T-helper 1 cell treated with Interleukin-12 subunit alpha and Interleukin-12 subunit beta and Interleukin-4 antibody, amounts not matched to agents 30 μg/mL and 1 μg/mL, for 36 hours (primary cell): ENCODE data around the gene NUBP2.

Experiments
- H3K27ac Mint-ChIP-seq: one replicate; pipeline ENCODE4 v1.8.0; 2021; ENCODE audit warnings: mild to moderate bottlenecking, mixed read lengths
- H3K27me3 Mint-ChIP-seq: one replicate; pipeline ENCODE4 v1.8.0; 2021; ENCODE audit warnings: low read depth, mixed read lengths
- H3K36me3 Mint-ChIP-seq: one replicate; pipeline ENCODE4 v1.8.0; 2021; ENCODE audit warnings: low read depth, mixed read lengths
- H3K4me1 Mint-ChIP-seq: one replicate; pipeline ENCODE4 v1.8.0; 2021; ENCODE audit warnings: low read depth, mixed read lengths
- H3K4me3 Mint-ChIP-seq: one replicate; pipeline ENCODE4 v1.8.0; 2021; ENCODE audit warnings: mild to moderate bottlenecking, moderate library complexity, mixed read lengths
- H3K9me3 Mint-ChIP-seq: one replicate; pipeline ENCODE4 v1.8.0; 2021; ENCODE audit warnings: mixed read lengths

The NUBP2 gene

DNA sequence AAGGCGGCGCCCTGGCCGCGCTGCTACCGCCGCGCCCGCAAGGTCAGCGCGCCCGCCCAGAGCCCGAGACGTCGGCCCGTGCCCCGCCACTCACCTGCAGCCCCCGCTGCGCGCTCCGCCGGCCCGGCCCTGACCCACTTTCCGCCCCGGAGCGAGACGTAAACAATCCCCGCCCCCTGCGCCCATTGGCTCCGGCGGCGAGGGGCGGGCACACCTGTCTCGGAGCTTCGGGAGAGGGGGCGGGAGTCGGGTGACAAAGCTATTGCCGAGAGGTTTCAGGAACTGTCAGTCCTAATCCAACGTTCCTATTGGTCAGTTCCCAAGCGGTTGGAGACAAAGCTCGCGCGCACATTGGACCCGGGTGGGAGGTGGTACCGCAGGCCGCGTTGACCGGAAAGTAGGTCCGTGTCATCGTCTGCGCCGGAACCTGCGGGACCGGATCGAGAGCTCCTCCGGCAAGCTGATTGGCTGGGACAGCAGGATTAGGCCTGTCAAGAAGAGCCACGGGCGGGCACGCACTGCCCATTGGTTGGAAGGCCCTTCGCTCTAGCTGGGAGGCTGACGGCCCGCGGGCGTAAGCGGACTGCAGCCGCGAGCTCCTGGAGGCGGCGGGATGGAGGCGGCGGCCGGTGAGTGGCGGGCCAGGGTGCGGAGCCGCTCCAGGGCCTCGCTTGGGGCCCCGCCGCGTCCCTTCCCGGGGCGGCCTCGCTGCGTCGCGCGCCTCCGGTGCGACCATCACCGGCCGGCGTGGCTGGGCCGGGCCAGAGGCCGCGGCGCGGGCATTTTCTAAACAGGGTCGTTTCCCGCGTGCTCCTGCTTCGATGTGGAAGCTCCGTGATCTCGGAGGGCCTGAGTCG is at the start of gene NUBP2, which contains the start of gene SPSB3:
NUBP2 (plus strand) TSS at position 553 of the 857 bp plus-strand sequence; CDS start at position 614, 61 bp downstream.
SPSB3 (minus strand) TSS at position 164 of the 857 bp plus-strand sequence. CDS start 1,088 bp downstream, outside the sequence.
- H3K27ac Mint-ChIP-seq: peak within 1 kb of the TSS; percentile 83
- H3K27me3 Mint-ChIP-seq: no peaks in the 10 kb centered on the region
- peaks cover 3% of the 10 kb centered on the region for H3K4me1 Mint-ChIP-seq
- H3K4me3 Mint-ChIP-seq: peak within 1 kb of the TSS; percentile 86
- peaks cover 4% of the 10 kb centered on the region for H3K36me3 Mint-ChIP-seq
- no peaks in the 10 kb centered on the region for H3K9me3 Mint-ChIP-seq

GRCh38 chr16:1734123-1734522 is 48.6 kb upstream of the NUBP2 start:
- H3K36me3 Mint-ChIP-seq: peaks cover 12% of the 10 kb centered on the region
- no peaks in the 10 kb centered on the region for H3K9me3 Mint-ChIP-seq
- H3K4me3 Mint-ChIP-seq: no peak overlapping the region
- H3K27ac Mint-ChIP-seq: no peak overlapping the region
- H3K27me3 Mint-ChIP-seq: no peaks in the 10 kb centered on the region
- no peaks in the 10 kb centered on the region for H3K4me1 Mint-ChIP-seq

DNA sequence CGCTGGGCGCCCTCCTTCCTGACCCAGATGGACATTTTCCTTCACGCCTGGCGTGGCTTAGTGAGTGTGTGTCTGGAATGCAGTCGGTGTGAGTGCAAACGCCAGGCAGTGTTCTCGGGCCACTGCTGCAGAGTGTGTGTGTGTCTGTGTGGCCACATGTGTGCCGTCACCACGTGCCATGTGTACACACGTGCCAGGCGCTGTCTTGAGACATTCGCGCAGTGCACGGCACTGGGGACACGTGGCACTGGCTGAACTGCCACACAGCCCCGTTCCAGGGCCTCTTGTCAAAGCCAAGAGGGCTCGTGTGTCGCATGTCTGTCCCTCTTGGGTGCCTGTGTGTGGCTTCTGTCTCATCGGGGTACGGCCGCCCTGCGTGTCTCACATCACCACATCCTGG is 47.9 kb upstream of the NUBP2 start:
- no peaks in the 10 kb centered on the region for H3K4me1 Mint-ChIP-seq
- H3K9me3 Mint-ChIP-seq: no peaks in the 10 kb centered on the region
- H3K27ac Mint-ChIP-seq: no peak overlapping the region
- no peak overlapping the region for H3K4me3 Mint-ChIP-seq
- H3K27me3 Mint-ChIP-seq: no peaks in the 10 kb centered on the region
- H3K36me3 Mint-ChIP-seq: peaks cover 12% of the 10 kb centered on the region

GRCh38 chr16:1740234-1740633 is 42.5 kb upstream of the NUBP2 start:
- peaks cover 6% of the 10 kb centered on the region for H3K36me3 Mint-ChIP-seq
- no peaks in the 10 kb centered on the region for H3K27me3 Mint-ChIP-seq
- H3K4me1 Mint-ChIP-seq: peaks cover 2% of the 10 kb centered on the region
- no peaks in the 10 kb centered on the region for H3K9me3 Mint-ChIP-seq
- H3K4me3 Mint-ChIP-seq: no peak overlapping the region
- H3K27ac Mint-ChIP-seq: no peak overlapping the region

DNA sequence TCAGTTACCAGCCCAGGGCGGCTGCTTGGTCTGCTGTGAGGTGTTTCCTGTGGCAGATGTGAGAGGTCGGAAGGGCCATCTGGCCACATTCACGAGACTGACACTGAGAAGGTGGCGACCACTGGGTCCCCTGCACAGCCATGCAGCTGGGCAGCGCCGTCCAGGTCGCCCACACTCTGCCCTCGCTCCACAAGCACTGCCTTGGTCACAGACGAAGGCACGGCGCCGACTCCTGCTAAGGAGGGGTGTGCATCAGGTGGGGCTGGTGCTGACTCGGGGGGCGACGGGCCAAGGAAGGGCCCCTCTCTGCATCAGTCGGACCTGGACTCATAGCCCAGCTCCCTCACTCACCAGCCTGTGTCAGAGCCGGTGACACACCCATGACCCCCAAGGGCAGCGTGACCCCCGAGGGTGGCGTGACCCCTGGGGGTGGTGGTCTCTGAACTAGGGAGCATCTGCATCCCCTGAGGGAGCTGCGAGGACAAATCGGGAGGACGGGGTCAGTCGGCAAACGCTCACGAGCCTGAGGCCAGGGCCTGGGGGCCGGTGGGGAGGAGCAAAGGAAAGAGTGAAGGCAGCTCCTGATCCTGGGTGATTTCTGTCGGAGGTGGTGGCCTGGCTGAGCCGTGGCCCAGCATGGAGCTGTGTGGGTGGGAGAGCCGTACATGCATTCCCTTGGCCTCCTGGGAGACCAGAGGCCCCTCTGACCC is 41.8 kb upstream of the NUBP2 start:
- Mint-ChIP-seq H3K4me1 (peaks cover 2% of the 10 kb centered on the region), H3K36me3 (peaks cover 6% of the 10 kb centered on the region), H3K27me3 (no peaks in the 10 kb centered on the region), H3K27ac (no peak overlapping the region), H3K4me3 (no peak overlapping the region), H3K9me3 (no peaks in the 10 kb centered on the region)

GRCh38 chr16:1741553-1742165 is 41.1 kb upstream of the NUBP2 start:
- peaks cover 2% of the 10 kb centered on the region for H3K4me1 Mint-ChIP-seq
- no peaks in the 10 kb centered on the region for H3K9me3 Mint-ChIP-seq
- peaks cover 6% of the 10 kb centered on the region for H3K36me3 Mint-ChIP-seq
- no peak overlapping the region for H3K4me3 Mint-ChIP-seq
- H3K27me3 Mint-ChIP-seq: no peaks in the 10 kb centered on the region
- H3K27ac Mint-ChIP-seq: no peak overlapping the region

GRCh38 chr16:1743376-1744337 is 39.1 kb upstream of the NUBP2 start:
- no peaks in the 10 kb centered on the region for H3K9me3 Mint-ChIP-seq
- H3K27ac Mint-ChIP-seq: no peak overlapping the region
- peaks cover 2% of the 10 kb centered on the region for H3K4me1 Mint-ChIP-seq
- H3K36me3 Mint-ChIP-seq: peaks cover 6% of the 10 kb centered on the region
- H3K27me3 Mint-ChIP-seq: no peaks in the 10 kb centered on the region
- H3K4me3 Mint-ChIP-seq: no peak overlapping the region

- peak overlapping the region; percentile 45 for H3K27ac Mint-ChIP-seq
- peaks cover 2% of the 10 kb centered on the region for H3K4me1 Mint-ChIP-seq
- no peak overlapping the region for H3K4me3 Mint-ChIP-seq
- H3K36me3 Mint-ChIP-seq: peaks cover 6% of the 10 kb centered on the region
- H3K9me3 Mint-ChIP-seq: no peaks in the 10 kb centered on the region
- H3K27me3 Mint-ChIP-seq: no peaks in the 10 kb centered on the region
These were observed 38.4 kb upstream of the NUBP2 start for GRCh38 chr16:1744338-1744840.

DNA sequence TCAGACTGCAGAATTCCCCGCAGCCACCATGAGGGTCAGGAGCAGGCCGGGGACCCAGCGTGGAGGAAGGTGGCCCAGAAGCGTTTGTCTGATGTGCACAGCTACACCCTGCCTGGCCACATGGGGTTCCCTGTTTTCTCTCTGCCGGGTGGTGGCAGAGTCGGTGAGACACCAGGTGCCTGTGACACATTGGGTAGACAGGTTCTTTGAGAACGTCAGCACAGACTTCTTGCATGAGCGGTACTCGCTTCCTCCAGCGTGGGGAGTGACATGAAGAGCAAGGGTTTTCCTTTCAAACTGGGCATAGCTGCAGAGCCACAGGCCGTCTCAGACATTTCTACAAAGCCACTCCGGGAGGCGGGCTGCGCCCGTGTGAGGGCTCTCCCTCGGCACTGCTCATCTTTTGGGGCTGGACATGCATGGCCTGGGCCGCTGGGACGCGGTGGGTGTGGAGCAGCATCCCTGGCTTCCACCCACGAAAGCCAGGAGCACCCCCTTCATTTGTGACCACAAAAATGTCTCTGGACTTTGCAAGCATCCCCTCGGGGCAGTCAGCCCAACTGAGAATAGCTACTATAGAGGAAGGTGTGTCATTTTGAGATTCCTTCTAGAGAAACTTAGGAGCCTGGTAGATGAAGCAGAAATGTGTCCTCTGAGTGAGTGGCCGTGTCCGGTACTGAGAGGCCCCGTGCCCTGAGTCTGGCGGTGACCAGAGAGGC is 37.4 kb upstream of the NUBP2 start:
- H3K9me3 Mint-ChIP-seq: no peaks in the 10 kb centered on the region
- H3K36me3 Mint-ChIP-seq: peaks cover 6% of the 10 kb centered on the region
- peaks cover 2% of the 10 kb centered on the region for H3K4me1 Mint-ChIP-seq
- no peak overlapping the region for H3K4me3 Mint-ChIP-seq
- no peaks in the 10 kb centered on the region for H3K27me3 Mint-ChIP-seq
- H3K27ac Mint-ChIP-seq: no peak overlapping the region

GRCh38 chr16:1745900-1746692 is 36.7 kb upstream of the NUBP2 start:
- no peaks in the 10 kb centered on the region for H3K27me3 Mint-ChIP-seq
- no peak overlapping the region for H3K4me3 Mint-ChIP-seq
- no peak overlapping the region for H3K27ac Mint-ChIP-seq
- peaks cover 2% of the 10 kb centered on the region for H3K4me1 Mint-ChIP-seq
- H3K36me3 Mint-ChIP-seq: peaks cover 4% of the 10 kb centered on the region
- H3K9me3 Mint-ChIP-seq: no peaks in the 10 kb centered on the region

GRCh38 chr16:1746693-1747195 is 36.0 kb upstream of the NUBP2 start:
- Mint-ChIP-seq H3K4me1 (peaks cover 2% of the 10 kb centered on the region), H3K36me3 (peaks cover 4% of the 10 kb centered on the region), H3K27ac (no peak overlapping the region)

DNA sequence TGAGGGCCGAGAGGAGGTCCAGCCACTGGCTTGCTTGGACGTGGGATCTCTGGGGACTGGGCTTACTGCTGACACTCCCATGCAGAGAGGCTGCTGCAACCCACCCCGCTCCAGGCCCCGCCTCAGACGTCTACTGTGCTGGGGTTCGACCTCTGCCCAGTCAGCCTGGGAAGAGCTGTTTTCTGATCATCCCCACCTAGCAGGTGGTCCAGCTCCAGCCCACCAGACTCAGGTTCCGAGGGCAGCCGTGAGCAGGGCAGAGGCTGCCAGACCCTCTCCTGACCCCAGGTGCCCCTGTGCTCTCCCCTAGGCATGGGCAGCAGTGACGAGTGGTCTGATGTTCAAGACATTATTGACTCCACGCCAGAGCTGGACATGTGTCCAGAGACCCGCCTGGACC is 34.8 kb upstream of the NUBP2 start:
- H3K9me3 Mint-ChIP-seq: no peaks in the 10 kb centered on the region
- H3K27me3 Mint-ChIP-seq: no peaks in the 10 kb centered on the region
- H3K4me1 Mint-ChIP-seq: peaks cover 2% of the 10 kb centered on the region
- no peak overlapping the region for H3K27ac Mint-ChIP-seq
- H3K36me3 Mint-ChIP-seq: peaks cover 4% of the 10 kb centered on the region
- H3K4me3 Mint-ChIP-seq: no peak overlapping the region

More at GRCh38 chr16:1746693-1747195, 36.0 kb upstream of the NUBP2 start:
- H3K9me3 Mint-ChIP-seq: no peaks in the 10 kb centered on the region
- H3K4me3 Mint-ChIP-seq: no peak overlapping the region
- no peaks in the 10 kb centered on the region for H3K27me3 Mint-ChIP-seq
